GM23338 (cell line): ENCODE measurements around the gene USP38. TPM values are rescaled to one million over a fixed set of nuclear protein-coding genes. Genes with fewer than 3 reads are reported as not detected.

Experiments
- ATAC-seq: fragments of 200-7000 bp; cut with Tn5 transposase; 3 replicates; pipeline ENCODE4 v1.9.1; 2020
- DNase-seq: peaks from one replicate; pipeline ENCODE4 v3.0.0-alpha.2; 2015; ENCODE audit warnings: low spot score
- H2AFZ ChIP-seq: fragments of 200-600 bp; sonication (generic); 2 replicates; pipeline ENCODE4 v1.8.0; 2016; ENCODE audit warnings: antibody characterized with exemption, mild to moderate bottlenecking, moderate library complexity
- H3F3A ChIP-seq: fragments of 200-600 bp; sonication (generic); replicated peaks from 2 replicates; pipeline ENCODE4 v1.8.0; 2017; ENCODE audit warnings: antibody characterized with exemption, mixed run types, low read depth
- H3K27ac ChIP-seq: fragments of 200-600 bp; sonication (generic); 2 replicates; pipeline ENCODE4 v1.6.1; 2016; ENCODE audit warnings: low read depth
- H3K27me3 ChIP-seq: fragments of 200-600 bp; sonication (generic); 2 replicates; pipeline ENCODE4 v1.8.0; 2016; ENCODE audit warnings: mild to moderate bottlenecking, mixed run types, moderate library complexity; ENCODE audit not compliant: insufficient read depth
- H3K36me3 ChIP-seq: fragments of 200-600 bp; sonication (generic); 2 replicates; pipeline ENCODE4 v1.8.0; 2016; ENCODE audit warnings: mild to moderate bottlenecking; ENCODE audit not compliant: insufficient read depth
- H3K4me1 ChIP-seq: fragments of 200-600 bp; sonication (generic); 2 replicates; pipeline ENCODE4 v1.8.0; 2016; ENCODE audit warnings: mild to moderate bottlenecking, moderate library complexity; ENCODE audit not compliant: insufficient read depth
- H3K4me2 ChIP-seq: fragments of 200-600 bp; sonication (generic); 2 replicates; pipeline ENCODE4 v1.7.1; 2017; ENCODE audit warnings: mixed run types
- H3K4me3 ChIP-seq: fragments of 200-600 bp; sonication (generic); 2 replicates; pipeline ENCODE4 v1.6.1; 2016; ENCODE audit warnings: mixed run types
- H3K79me2 ChIP-seq: fragments of 200-600 bp; sonication (generic); replicated peaks from 2 replicates; pipeline ENCODE4 v1.8.0; 2017; ENCODE audit warnings: mild to moderate bottlenecking; ENCODE audit not compliant: insufficient read depth
- H3K9me2 ChIP-seq: fragments of 200-600 bp; sonication (generic); 2 replicates; pipeline ENCODE4 v1.8.0; 2017; ENCODE audit not compliant: insufficient read depth
- H4K20me1 ChIP-seq: fragments of 200-600 bp; sonication (generic); replicated peaks from 2 replicates; pipeline ENCODE4 v1.8.0; 2017; ENCODE audit warnings: mild to moderate bottlenecking; ENCODE audit not compliant: insufficient read depth
- H3K27ac Mint-ChIP-seq: 2 replicates; pipeline ENCODE4 v1.8.0; 2020; ENCODE audit warnings: inconsistent platforms, mild to moderate bottlenecking, moderate library complexity, mixed read lengths
- H3K27me3 Mint-ChIP-seq: 3 replicates; pipeline ENCODE4 v1.8.0; 2022; ENCODE audit warnings: low read depth, mild to moderate bottlenecking, moderate library complexity, mixed read lengths, inconsistent platforms; ENCODE audit not compliant: insufficient read depth, poor library complexity
- H3K36me3 Mint-ChIP-seq: 3 replicates; pipeline ENCODE4 v1.8.0; 2021; ENCODE audit warnings: low read depth, mild to moderate bottlenecking, inconsistent platforms, moderate library complexity, mixed read lengths
- H3K4me1 Mint-ChIP-seq: 3 replicates; pipeline ENCODE4 v1.8.0; 2020; ENCODE audit warnings: mild to moderate bottlenecking, inconsistent platforms, mixed read lengths
- H3K4me3 Mint-ChIP-seq: 3 replicates; pipeline ENCODE4 v1.8.0; 2021; ENCODE audit warnings: moderate library complexity, mild to moderate bottlenecking, inconsistent platforms, mixed read lengths
- H3K9me3 Mint-ChIP-seq: 3 replicates; pipeline ENCODE4 v1.8.0; 2020; ENCODE audit warnings: moderate library complexity, mild to moderate bottlenecking, inconsistent platforms, mixed read lengths
- EZH2 ChIP-seq: fragments of 200-600 bp; sonication (generic); IDR thresholded peaks from one replicate; pipeline ENCODE4 v1.8.0; 2017; ENCODE audit warnings: antibody characterized with exemption, mild to moderate bottlenecking, low read depth; ENCODE audit not compliant: unreplicated experiment
- EZH2phosphoT487 ChIP-seq: fragments of 200-600 bp; sonication (generic); IDR thresholded peaks from one replicate; pipeline ENCODE4 v1.8.1; 2018; ENCODE audit warnings: antibody characterized with exemption; ENCODE audit not compliant: unreplicated experiment
- JUNB ChIP-seq: IDR thresholded peaks from one replicate; pipeline ENCODE4 v1.6.1; 2016; ENCODE audit warnings: antibody characterized with exemption; ENCODE audit not compliant: unreplicated experiment
- NANOG ChIP-seq: IDR thresholded peaks from 2 replicates; pipeline ENCODE4 v1.6.1; 2016; ENCODE audit warnings: antibody characterized with exemption, borderline replicate concordance
- STAT1 ChIP-seq: IDR thresholded peaks from one replicate; pipeline ENCODE4 v1.6.1; 2016; ENCODE audit warnings: antibody characterized with exemption; ENCODE audit not compliant: unreplicated experiment
- ZNF331 ChIP-seq: fragments of 250-450 bp; sonication (Bioruptor Pico); IDR thresholded peaks from 2 replicates; pipeline ENCODE4 v1.5.0; 2020; ENCODE audit warnings: low read depth, mild to moderate bottlenecking, moderate library complexity
- polyA plus RNA-seq: library from polyadenylated mRNA; unstranded; fragments of >200 nt; fragmentation: Nextera tagmentation; extraction: Ambion mirVana; gene quantifications from 2 replicates; pipeline ENCODE4 v1.2.1, GENCODE V29; 2016
- total RNA-seq: library from RNA; depleted of rRNA; stranded (reverse); fragments of >200 nt; shearing (Covaris generic); gene quantifications from 2 replicates; pipeline ENCODE4 v1.2.3, GENCODE V29; 2014
- TF ChIP-seq, protein P1 (sequence below): IDR thresholded peaks from 2 replicates; pipeline ENCODE4 v1.6.1; 2016; ENCODE audit warnings: antibody characterized with exemption
- TF ChIP-seq, protein P2 (sequence below), 2 experiments: fragments of 200-600 bp in 1 of 2; sonication (generic) in 1 of 2; conservative IDR thresholded peaks; 2 replicates each; pipeline versions ENCODE4 v1.5.1 to v1.6.1; 2016 to 2017; ENCODE audit warnings: antibody characterized with exemption in 2 of 2, low read depth in 2 of 2, mild to moderate bottlenecking in 2 of 2, moderate library complexity in 1 of 2
- TF ChIP-seq, protein P3 (sequence below): fragments of 250-450 bp; sonication (Bioruptor Pico); IDR thresholded peaks from 2 replicates; pipeline ENCODE4 v1.5.0; 2020; ENCODE audit warnings: mild to moderate bottlenecking, moderate library complexity

The USP38 gene
- total and polyA plus RNA-seq, 2 experiments from 2014 or later = 3.7 to 16.5 TPM

DNA sequence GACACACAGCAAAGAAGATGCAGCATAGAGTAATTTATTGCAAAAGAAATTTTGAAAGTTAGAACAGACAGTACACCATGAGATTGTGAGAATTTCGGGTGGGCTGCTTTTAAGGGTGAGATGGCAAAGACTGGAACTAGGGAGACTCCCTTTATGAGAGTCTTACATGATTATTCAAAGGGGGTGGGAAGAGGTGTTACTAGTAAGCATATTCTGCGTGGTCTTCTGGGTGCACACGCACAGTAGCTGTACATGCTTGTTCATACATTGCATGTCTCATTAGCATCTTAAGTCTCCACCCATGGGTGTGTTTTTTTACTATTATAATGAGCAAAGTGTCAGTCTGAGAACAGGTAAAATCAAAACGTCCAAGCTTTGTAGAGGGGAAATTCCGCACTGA lies 49.4 kb upstream of the USP38 start:
- no peaks in the 10 kb centered on the region for H3K4me1 Mint-ChIP-seq
- H3K27me3 Mint-ChIP-seq = no peaks in the 10 kb centered on the region
- H3K4me3 ChIP-seq = no peak overlapping the region
- DNase-seq (no peak), ATAC-seq (no peak)
- no peaks in the 10 kb centered on the region for H3K36me3 ChIP-seq
- no peaks in the 10 kb centered on the region for H3K4me1 ChIP-seq
- H3K9me3 Mint-ChIP-seq = no peaks in the 10 kb centered on the region
- no peak overlapping the region for H3K4me2 ChIP-seq
- H3K27ac ChIP-seq = no peak overlapping the region
- TF ChIP-seq, protein P1, sequence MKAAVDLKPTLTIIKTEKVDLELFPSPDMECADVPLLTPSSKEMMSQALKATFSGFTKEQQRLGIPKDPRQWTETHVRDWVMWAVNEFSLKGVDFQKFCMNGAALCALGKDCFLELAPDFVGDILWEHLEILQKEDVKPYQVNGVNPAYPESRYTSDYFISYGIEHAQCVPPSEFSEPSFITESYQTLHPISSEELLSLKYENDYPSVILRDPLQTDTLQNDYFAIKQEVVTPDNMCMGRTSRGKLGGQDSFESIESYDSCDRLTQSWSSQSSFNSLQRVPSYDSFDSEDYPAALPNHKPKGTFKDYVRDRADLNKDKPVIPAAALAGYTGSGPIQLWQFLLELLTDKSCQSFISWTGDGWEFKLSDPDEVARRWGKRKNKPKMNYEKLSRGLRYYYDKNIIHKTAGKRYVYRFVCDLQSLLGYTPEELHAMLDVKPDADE = no peak
- no peak for TF ChIP-seq ZNF331 (CRISPR knock-in tag)
- TF ChIP-seq EZH2phosphoT487 = no peak
- no peak for TF ChIP-seq EZH2
- no peak for TF ChIP-seq JUNB
- TF ChIP-seq STAT1 = no peak
- TF ChIP-seq, protein P2, sequence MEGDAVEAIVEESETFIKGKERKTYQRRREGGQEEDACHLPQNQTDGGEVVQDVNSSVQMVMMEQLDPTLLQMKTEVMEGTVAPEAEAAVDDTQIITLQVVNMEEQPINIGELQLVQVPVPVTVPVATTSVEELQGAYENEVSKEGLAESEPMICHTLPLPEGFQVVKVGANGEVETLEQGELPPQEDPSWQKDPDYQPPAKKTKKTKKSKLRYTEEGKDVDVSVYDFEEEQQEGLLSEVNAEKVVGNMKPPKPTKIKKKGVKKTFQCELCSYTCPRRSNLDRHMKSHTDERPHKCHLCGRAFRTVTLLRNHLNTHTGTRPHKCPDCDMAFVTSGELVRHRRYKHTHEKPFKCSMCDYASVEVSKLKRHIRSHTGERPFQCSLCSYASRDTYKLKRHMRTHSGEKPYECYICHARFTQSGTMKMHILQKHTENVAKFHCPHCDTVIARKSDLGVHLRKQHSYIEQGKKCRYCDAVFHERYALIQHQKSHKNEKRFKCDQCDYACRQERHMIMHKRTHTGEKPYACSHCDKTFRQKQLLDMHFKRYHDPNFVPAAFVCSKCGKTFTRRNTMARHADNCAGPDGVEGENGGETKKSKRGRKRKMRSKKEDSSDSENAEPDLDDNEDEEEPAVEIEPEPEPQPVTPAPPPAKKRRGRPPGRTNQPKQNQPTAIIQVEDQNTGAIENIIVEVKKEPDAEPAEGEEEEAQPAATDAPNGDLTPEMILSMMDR (conservative IDR thresholded peaks at IDR 0.05; ENCODE audit: low read depth in 2 of 2) = no peak
- TF ChIP-seq NANOG = no peak
- TF ChIP-seq, protein P3, sequence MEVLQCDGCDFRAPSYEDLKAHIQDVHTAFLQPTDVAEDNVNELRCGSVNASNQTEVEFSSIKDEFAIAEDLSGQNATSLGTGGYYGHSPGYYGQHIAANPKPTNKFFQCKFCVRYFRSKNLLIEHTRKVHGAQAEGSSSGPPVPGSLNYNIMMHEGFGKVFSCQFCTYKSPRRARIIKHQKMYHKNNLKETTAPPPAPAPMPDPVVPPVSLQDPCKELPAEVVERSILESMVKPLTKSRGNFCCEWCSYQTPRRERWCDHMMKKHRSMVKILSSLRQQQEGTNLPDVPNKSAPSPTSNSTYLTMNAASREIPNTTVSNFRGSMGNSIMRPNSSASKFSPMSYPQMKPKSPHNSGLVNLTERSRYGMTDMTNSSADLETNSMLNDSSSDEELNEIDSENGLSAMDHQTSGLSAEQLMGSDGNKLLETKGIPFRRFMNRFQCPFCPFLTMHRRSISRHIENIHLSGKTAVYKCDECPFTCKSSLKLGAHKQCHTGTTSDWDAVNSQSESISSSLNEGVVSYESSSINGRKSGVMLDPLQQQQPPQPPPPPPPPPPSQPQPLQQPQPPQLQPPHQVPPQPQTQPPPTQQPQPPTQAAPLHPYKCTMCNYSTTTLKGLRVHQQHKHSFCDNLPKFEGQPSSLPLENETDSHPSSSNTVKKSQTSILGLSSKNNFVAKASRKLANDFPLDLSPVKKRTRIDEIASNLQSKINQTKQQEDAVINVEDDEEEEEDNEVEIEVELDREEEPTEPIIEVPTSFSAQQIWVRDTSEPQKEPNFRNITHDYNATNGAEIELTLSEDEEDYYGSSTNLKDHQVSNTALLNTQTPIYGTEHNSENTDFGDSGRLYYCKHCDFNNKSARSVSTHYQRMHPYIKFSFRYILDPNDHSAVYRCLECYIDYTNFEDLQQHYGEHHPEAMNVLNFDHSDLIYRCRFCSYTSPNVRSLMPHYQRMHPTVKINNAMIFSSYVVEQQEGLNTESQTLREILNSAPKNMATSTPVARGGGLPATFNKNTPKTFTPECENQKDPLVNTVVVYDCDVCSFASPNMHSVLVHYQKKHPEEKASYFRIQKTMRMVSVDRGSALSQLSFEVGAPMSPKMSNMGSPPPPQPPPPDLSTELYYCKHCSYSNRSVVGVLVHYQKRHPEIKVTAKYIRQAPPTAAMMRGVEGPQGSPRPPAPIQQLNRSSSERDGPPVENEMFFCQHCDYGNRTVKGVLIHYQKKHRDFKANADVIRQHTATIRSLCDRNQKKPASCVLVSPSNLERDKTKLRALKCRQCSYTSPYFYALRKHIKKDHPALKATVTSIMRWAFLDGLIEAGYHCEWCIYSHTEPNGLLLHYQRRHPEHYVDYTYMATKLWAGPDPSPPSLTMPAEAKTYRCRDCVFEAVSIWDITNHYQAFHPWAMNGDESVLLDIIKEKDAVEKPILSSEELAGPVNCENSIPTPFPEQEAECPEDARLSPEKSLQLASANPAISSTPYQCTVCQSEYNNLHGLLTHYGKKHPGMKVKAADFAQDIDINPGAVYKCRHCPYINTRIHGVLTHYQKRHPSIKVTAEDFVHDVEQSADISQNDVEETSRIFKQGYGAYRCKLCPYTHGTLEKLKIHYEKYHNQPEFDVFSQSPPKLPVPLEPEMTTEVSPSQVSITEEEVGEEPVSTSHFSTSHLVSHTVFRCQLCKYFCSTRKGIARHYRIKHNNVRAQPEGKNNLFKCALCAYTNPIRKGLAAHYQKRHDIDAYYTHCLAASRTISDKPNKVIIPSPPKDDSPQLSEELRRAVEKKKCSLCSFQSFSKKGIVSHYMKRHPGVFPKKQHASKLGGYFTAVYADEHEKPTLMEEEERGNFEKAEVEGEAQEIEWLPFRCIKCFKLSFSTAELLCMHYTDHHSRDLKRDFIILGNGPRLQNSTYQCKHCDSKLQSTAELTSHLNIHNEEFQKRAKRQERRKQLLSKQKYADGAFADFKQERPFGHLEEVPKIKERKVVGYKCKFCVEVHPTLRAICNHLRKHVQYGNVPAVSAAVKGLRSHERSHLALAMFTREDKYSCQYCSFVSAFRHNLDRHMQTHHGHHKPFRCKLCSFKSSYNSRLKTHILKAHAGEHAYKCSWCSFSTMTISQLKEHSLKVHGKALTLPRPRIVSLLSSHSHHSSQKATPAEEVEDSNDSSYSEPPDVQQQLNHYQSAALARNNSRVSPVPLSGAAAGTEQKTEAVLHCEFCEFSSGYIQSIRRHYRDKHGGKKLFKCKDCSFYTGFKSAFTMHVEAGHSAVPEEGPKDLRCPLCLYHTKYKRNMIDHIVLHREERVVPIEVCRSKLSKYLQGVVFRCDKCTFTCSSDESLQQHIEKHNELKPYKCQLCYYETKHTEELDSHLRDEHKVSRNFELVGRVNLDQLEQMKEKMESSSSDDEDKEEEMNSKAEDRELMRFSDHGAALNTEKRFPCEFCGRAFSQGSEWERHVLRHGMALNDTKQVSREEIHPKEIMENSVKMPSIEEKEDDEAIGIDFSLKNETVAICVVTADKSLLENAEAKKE = no peak
- 0 out of 2 replicates have a peak, but pooled peaks cover 4% of the 10 kb centered on the region for H3K9me2 ChIP-seq
- no peaks in the 10 kb centered on the region for H3F3A ChIP-seq
- no peaks in the 10 kb centered on the region for H3K79me2 ChIP-seq
- no peaks in the 10 kb centered on the region for H4K20me1 ChIP-seq
- H3K27me3 ChIP-seq = no peaks in the 10 kb centered on the region
- no peak overlapping the region for H3K27ac Mint-ChIP-seq
- no peaks in the 10 kb centered on the region for H3K36me3 Mint-ChIP-seq
- no peak overlapping the region for H3K4me3 Mint-ChIP-seq
- H2AFZ ChIP-seq = no peak overlapping the region
